ENCODE measurements around the gene SERHL2.
"Not testable (repeated sequence)": the region's sequence is repeated elsewhere in the genome, so short reads cannot be mapped to it uniquely, and the experiment has no call there.

DNA sequence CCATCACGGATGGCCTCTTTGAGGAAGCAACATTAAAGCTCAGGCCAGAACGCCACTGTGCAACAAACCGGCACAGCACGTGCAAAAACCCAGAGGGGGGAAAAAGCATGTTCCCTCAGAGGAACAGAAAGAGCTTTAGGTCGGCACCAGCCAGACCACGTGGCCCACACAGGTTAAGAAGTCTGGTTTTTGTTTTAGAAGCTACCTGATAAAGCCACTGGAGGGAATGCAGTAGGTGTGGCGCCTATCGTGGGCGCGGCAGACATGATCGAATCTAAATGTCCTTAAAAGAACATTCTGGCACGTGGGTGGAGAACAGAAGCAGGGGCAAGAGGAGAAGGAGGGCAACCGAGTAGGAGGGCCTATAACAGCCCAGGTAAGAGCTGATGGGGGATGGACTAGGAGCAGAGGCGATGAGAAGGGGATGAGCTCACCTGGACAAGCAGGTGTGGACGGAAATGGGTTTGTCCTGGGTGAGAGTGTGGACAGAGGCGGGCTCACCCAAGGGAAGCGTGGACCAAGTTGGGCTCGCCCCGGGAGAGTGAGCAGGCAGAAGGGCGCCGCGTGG is 27.5 kb downstream of the SERHL2 start:
- TF ChIP-seq, protein P1, sequence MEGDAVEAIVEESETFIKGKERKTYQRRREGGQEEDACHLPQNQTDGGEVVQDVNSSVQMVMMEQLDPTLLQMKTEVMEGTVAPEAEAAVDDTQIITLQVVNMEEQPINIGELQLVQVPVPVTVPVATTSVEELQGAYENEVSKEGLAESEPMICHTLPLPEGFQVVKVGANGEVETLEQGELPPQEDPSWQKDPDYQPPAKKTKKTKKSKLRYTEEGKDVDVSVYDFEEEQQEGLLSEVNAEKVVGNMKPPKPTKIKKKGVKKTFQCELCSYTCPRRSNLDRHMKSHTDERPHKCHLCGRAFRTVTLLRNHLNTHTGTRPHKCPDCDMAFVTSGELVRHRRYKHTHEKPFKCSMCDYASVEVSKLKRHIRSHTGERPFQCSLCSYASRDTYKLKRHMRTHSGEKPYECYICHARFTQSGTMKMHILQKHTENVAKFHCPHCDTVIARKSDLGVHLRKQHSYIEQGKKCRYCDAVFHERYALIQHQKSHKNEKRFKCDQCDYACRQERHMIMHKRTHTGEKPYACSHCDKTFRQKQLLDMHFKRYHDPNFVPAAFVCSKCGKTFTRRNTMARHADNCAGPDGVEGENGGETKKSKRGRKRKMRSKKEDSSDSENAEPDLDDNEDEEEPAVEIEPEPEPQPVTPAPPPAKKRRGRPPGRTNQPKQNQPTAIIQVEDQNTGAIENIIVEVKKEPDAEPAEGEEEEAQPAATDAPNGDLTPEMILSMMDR (IDR thresholded peaks at IDR 0.05; ENCODE audit: low read depth, low read length): not testable (repeated sequence)
- TF ChIP-seq MYC (IDR thresholded peaks at IDR 0.05; ENCODE audit: low read depth, low read length); POLR2A (IDR thresholded peaks at IDR 0.05; ENCODE audit: extremely low read depth, insufficient read length): not testable (repeated sequence)
- TF ChIP-seq, protein P2, sequence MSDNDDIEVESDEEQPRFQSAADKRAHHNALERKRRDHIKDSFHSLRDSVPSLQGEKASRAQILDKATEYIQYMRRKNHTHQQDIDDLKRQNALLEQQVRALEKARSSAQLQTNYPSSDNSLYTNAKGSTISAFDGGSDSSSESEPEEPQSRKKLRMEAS (IDR thresholded peaks at IDR 0.05; ENCODE audit: low read depth, low read length): not testable (repeated sequence)
